Measurements from ENCODE around the gene PIK3C2G. TPM values are rescaled to one million over a fixed set of nuclear protein-coding genes. Genes with fewer than 3 reads are reported as not detected.

Gene PIK3C2G
- total RNA-seq, 1 donor from 2014 or later, result 0.59 TPM

DNA sequence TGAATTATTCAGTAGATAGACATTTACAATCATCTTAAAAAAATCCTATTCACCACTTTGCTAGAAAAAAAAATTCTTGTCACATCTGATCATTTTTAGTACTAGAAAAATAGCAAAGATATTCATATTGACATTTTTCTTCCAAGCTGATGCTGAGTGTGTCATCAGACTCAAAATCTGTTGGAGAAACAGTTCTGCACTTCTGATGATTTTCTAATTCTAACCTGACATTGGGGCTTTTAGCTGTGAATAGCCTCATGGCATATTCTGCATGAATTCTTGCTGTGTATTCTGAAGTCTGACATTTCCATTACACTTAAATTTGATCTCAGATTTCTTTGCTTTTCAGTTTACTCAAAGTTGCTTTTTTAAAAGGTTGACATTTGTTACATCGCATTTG, 150.1 kb downstream of the PIK3C2G start:
- Histone ChIP-seq H3K4me3 (no peak overlapping the region), H3K9me3 (no peaks in the 10 kb centered on the region), H3K36me3 (no peaks in the 10 kb centered on the region), H3K27ac (no peak overlapping the region), H3K4me1 (no peaks in the 10 kb centered on the region), H3K27me3 (ENCODE audit: low read depth) (no peaks in the 10 kb centered on the region)
- intact Hi-C loops (cut with DNase I), result no loop called here
- ATAC-seq (no peak), DNase-seq (no peak)
- TF ChIP-seq, protein P1, sequence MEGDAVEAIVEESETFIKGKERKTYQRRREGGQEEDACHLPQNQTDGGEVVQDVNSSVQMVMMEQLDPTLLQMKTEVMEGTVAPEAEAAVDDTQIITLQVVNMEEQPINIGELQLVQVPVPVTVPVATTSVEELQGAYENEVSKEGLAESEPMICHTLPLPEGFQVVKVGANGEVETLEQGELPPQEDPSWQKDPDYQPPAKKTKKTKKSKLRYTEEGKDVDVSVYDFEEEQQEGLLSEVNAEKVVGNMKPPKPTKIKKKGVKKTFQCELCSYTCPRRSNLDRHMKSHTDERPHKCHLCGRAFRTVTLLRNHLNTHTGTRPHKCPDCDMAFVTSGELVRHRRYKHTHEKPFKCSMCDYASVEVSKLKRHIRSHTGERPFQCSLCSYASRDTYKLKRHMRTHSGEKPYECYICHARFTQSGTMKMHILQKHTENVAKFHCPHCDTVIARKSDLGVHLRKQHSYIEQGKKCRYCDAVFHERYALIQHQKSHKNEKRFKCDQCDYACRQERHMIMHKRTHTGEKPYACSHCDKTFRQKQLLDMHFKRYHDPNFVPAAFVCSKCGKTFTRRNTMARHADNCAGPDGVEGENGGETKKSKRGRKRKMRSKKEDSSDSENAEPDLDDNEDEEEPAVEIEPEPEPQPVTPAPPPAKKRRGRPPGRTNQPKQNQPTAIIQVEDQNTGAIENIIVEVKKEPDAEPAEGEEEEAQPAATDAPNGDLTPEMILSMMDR (IDR thresholded peaks at IDR 0.05), result no peak

- H3K27me3 ChIP-seq (ENCODE audit: low read depth), result no peaks in the 10 kb centered on the region
- TF ChIP-seq, protein P1 (IDR thresholded peaks at IDR 0.05), result no peak
- no peak overlapping the region for H3K4me3 ChIP-seq
- H3K9me3 ChIP-seq, result no peaks in the 10 kb centered on the region
- no peak for DNase-seq
- ATAC-seq, result no peak
- no peaks in the 10 kb centered on the region for H3K36me3 ChIP-seq
- H3K4me1 ChIP-seq, result no peaks in the 10 kb centered on the region
- no peak overlapping the region for H3K27ac ChIP-seq
- intact Hi-C loops (cut with DNase I), result no loop called here
These were observed 153.4 kb downstream of the PIK3C2G start for GRCh38 chr12:18414671-18415070.

- no peaks in the 10 kb centered on the region for H3K4me1 ChIP-seq
- TF ChIP-seq, protein P1 (IDR thresholded peaks at IDR 0.05), result no peak
- no peaks in the 10 kb centered on the region for H3K9me3 ChIP-seq
- H3K27me3 ChIP-seq (ENCODE audit: low read depth), result no peaks in the 10 kb centered on the region
- intact Hi-C loops (cut with DNase I), result no loop called here
- H3K27ac ChIP-seq, result no peak overlapping the region
- H3K36me3 ChIP-seq, result no peaks in the 10 kb centered on the region
- ATAC-seq, result no peak
- H3K4me3 ChIP-seq, result no peak overlapping the region
- DNase-seq, result no peak
These were observed 153.9 kb downstream of the PIK3C2G start for GRCh38 chr12:18415227-18415626.

- ATAC-seq (no peak), DNase-seq (no peak)
- H3K9me3 ChIP-seq, result no peaks in the 10 kb centered on the region
- TF ChIP-seq, protein P1 (IDR thresholded peaks at IDR 0.05), result no peak
- H3K4me1 ChIP-seq, result no peaks in the 10 kb centered on the region
- H3K36me3 ChIP-seq, result no peaks in the 10 kb centered on the region
- H3K27me3 ChIP-seq (ENCODE audit: low read depth), result no peaks in the 10 kb centered on the region
- no peak overlapping the region for H3K4me3 ChIP-seq
- H3K27ac ChIP-seq, result no peak overlapping the region
- intact Hi-C loops (cut with DNase I), result no loop called here
These were observed 155.1 kb downstream of the PIK3C2G start for GRCh38 chr12:18416412-18416811.

DNA sequence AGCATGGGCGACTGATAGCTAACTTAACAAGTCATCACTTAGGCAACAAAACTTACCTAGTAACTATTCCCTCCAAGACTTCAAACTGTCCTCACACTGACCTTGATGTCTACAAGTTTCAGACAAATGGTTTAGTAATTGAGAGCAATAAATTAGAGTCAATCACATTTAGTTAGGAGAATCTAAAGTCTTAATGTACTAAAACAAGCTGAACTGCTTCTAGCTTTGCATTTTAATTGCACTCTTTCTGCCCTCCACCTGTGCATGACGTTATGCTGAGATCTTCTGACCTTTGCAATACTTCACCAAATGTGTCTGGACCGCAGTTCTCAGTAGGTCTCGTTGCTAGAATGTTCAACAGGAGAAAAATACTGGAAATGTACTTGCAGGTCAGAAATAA, 158.0 kb downstream of the PIK3C2G start:
- Histone ChIP-seq H3K27ac (no peak overlapping the region), H3K27me3 (ENCODE audit: low read depth) (no peaks in the 10 kb centered on the region), H3K36me3 (no peaks in the 10 kb centered on the region), H3K9me3 (no peaks in the 10 kb centered on the region), H3K4me1 (no peaks in the 10 kb centered on the region), H3K4me3 (no peak overlapping the region)
- DNase-seq (no peak), ATAC-seq (no peak)
- intact Hi-C loops (cut with DNase I), result no loop called here
- TF ChIP-seq, protein P1 (IDR thresholded peaks at IDR 0.05), result no peak

DNA sequence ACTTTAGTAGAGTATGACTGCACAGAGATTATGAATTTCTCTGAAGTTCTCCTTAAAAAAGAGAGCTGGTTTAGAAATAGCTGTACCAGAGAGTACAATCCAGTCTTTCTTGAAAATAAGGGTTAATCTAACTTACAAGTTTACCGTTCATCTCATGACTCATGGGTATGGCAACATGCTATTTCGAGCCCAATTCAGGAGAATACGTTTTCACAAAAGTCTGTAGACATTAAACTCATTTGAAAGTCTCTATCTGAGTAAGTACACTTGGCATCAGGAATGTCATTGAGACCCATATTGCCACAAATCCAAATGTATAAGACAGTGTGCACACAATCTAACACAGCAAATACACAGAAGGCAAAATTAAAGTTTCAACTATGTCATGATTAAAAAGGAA, 160.5 kb downstream of the PIK3C2G start:
- TF ChIP-seq, protein P1 (IDR thresholded peaks at IDR 0.05), result no peak
- no peak for DNase-seq

More for the DNA sequence above, 160.5 kb downstream of the PIK3C2G start:
- no peaks in the 10 kb centered on the region for H3K36me3 ChIP-seq
- no peak overlapping the region for H3K27ac ChIP-seq
- intact Hi-C loops (cut with DNase I), result no loop called here
- no peaks in the 10 kb centered on the region for H3K4me1 ChIP-seq
- ATAC-seq, result no peak
- H3K27me3 ChIP-seq (ENCODE audit: low read depth), result no peaks in the 10 kb centered on the region
- H3K4me3 ChIP-seq, result no peak overlapping the region
- H3K9me3 ChIP-seq, result no peaks in the 10 kb centered on the region
